PC-3 (cell line): ENCODE measurements around the gene TADA2A. TPM values are rescaled to one million over a fixed set of nuclear protein-coding genes. Genes with fewer than 3 reads are reported as not detected.
"Not testable (repeated sequence)": the region's sequence is repeated elsewhere in the genome, so short reads cannot be mapped to it uniquely, and the experiment has no call there.

Source experiments
- ATAC-seq: fragments of 200-7000 bp; cut with Tn5 transposase; 2 replicates; pipeline ENCODE4 v1.9.1; 2020; ENCODE audit warnings: mild to moderate bottlenecking, moderate library complexity
- BruUV-seq: library from RNA; stranded (reverse); fragments of 400-500 nt; replicated peaks from 2 replicates; lab custom pipeline; 2021; lab: Mats Ljungman, UMichigan
- CTCF ChIA-PET: fragments of 300-600 bp; sonication (Branson Sonifier 250); formaldehyde crosslinking; loops from one replicate; lab custom pipeline; 2022; ENCODE audit warnings: antibody characterized with exemption; lab: Charles Lee
- POLR2A ChIA-PET: fragments of 300-600 bp; sonication (Branson Sonifier 250); formaldehyde crosslinking; loops from one replicate; lab custom pipeline; 2022; ENCODE audit warnings: antibody characterized with exemption; ENCODE audit not compliant: unreplicated experiment; lab: Charles Lee
- DNase-seq: peaks from one replicate; pipeline ENCODE4 v3.0.0-alpha.2; 2015
- H2AFZ ChIP-seq: fragments of 300-600 bp; sonication (generic); 2 replicates; pipeline ENCODE4 v1.6.0; 2016; ENCODE audit warnings: antibody characterized with exemption, low read length
- H3F3A ChIP-seq: fragments of 300-600 bp; sonication (generic); one replicate; pipeline ENCODE4 v1.6.0; 2017; ENCODE audit warnings: antibody characterized with exemption, low read length, control low read depth, mild to moderate bottlenecking; ENCODE audit not compliant: unreplicated experiment
- H3K27ac ChIP-seq: fragments of 300-600 bp; sonication (generic); 2 replicates; pipeline ENCODE4 v1.5.1; 2016; ENCODE audit warnings: mild to moderate bottlenecking, low read length
- H3K27me3 ChIP-seq: fragments of 300-600 bp; sonication (generic); 2 replicates; pipeline ENCODE4 v1.6.1; 2016; ENCODE audit warnings: low read length, mixed read lengths
- H3K36me3 ChIP-seq: fragments of 300-600 bp; sonication (generic); 2 replicates; pipeline ENCODE4 v1.6.1; 2016; ENCODE audit warnings: low read depth, mixed run types, low read length, mixed read lengths
- H3K4me1 ChIP-seq: fragments of 300-600 bp; sonication (generic); 2 replicates; pipeline ENCODE4 v1.5.1; 2016; ENCODE audit warnings: low read length; ENCODE audit not compliant: insufficient read depth
- H3K4me2 ChIP-seq: fragments of 300-600 bp; sonication (generic); 2 replicates; pipeline ENCODE4 v1.6.0; 2016; ENCODE audit warnings: low read length
- H3K4me3 ChIP-seq: fragments of 300-600 bp; sonication (generic); 2 replicates; pipeline ENCODE4 v1.5.1; 2016; ENCODE audit warnings: mild to moderate bottlenecking, low read length, mixed read lengths
- H3K79me2 ChIP-seq: fragments of 300-600 bp; sonication (generic); 2 replicates; pipeline ENCODE4 v1.6.1; 2017; ENCODE audit warnings: low read length, mixed read lengths
- H3K9ac ChIP-seq: fragments of 300-600 bp; sonication (generic); 2 replicates; pipeline ENCODE4 v1.6.0; 2016; ENCODE audit warnings: mild to moderate bottlenecking, low read length
- H3K9me2 ChIP-seq: fragments of 300-600 bp; sonication (generic); replicated peaks from 2 replicates; pipeline ENCODE4 v1.6.1; 2016; ENCODE audit warnings: mixed run types, low read length, mixed read lengths
- H3K9me3 ChIP-seq: fragments of 300-600 bp; sonication (generic); 2 replicates; pipeline ENCODE4 v1.6.1; 2016; ENCODE audit warnings: low read length, mixed read lengths
- H4K20me1 ChIP-seq: fragments of 300-600 bp; sonication (generic); 2 replicates; pipeline ENCODE4 v1.6.1; 2016; ENCODE audit warnings: low read length, mixed read lengths
- CTCF ChIP-seq: fragments of 300-600 bp; sonication (generic); conservative IDR thresholded peaks from 2 replicates; pipeline ENCODE4 v1.5.1; 2017; ENCODE audit warnings: antibody characterized with exemption, low read depth, mild to moderate bottlenecking, low read length
- EZH2 ChIP-seq: fragments of 300-600 bp; sonication (generic); IDR thresholded peaks from one replicate; pipeline ENCODE4 v1.6.1; 2017; ENCODE audit warnings: antibody characterized with exemption, mild to moderate bottlenecking, low read length; ENCODE audit not compliant: unreplicated experiment
- EZH2phosphoT487 ChIP-seq: fragments of 300-600 bp; sonication (generic); IDR thresholded peaks from 2 replicates; pipeline ENCODE4 v1.6.1; 2018; ENCODE audit warnings: mild to moderate bottlenecking, antibody characterized with exemption, low read length, borderline replicate concordance
- intact Hi-C: fragments of 100-400 bp; cut with micrococcal nuclease; formaldehyde crosslinking; loops from 2 replicates; pipeline ENCODE4 v1.9.0; 2023
- total RNA-seq: library from RNA; depleted of rRNA; stranded (reverse); fragments of >200 nt; gene quantifications from 2 replicates; pipeline ENCODE4 v1.2.3, GENCODE V29; 2014

TADA2A gene
- total RNA-seq, 1 experiment from 2014 or later = 16.5 TPM

GRCh38 chr17:37507111-37507510 is 100.4 kb downstream of the TADA2A start:
- H2AFZ ChIP-seq = no peak overlapping the region
- no peaks in the 10 kb centered on the region for H3K9me2 ChIP-seq
- H3K9me3 ChIP-seq = no peaks in the 10 kb centered on the region
- DNase-seq (no peak), ATAC-seq (no peak)
- no peaks in the 10 kb centered on the region for H3F3A ChIP-seq
- H3K27ac ChIP-seq = no peak overlapping the region
- BruUV-seq = no TSS peak
- H3K79me2 ChIP-seq = peaks cover 80% of the 10 kb centered on the region
- no peaks in the 10 kb centered on the region for H3K27me3 ChIP-seq
- ChIA-PET CTCF (no interaction called here), POLR2A (no interaction called here)
- TF ChIP-seq CTCF = no peak
- TF ChIP-seq EZH2 = no peak
- TF ChIP-seq EZH2phosphoT487 = no peak
- no peak overlapping the region for H3K4me2 ChIP-seq
- no peaks in the 10 kb centered on the region for H3K36me3 ChIP-seq
- H4K20me1 ChIP-seq = peaks cover 8% of the 10 kb centered on the region; the same call in 1 of the 2 replicates
- no peak overlapping the region for H3K9ac ChIP-seq
- intact Hi-C loops = no loop called here
- no peak overlapping the region for H3K4me3 ChIP-seq
- H3K4me1 ChIP-seq = no peaks in the 10 kb centered on the region

- Histone ChIP-seq H3K4me3 (no peak overlapping the region), H3K79me2 (peaks cover 54% of the 10 kb centered on the region), H3K4me2 (no peak overlapping the region), H3K9ac (no peak overlapping the region), H3K9me3 (no peaks in the 10 kb centered on the region), H3K9me2 (no peaks in the 10 kb centered on the region), H3F3A (no peaks in the 10 kb centered on the region), H3K36me3 (no peaks in the 10 kb centered on the region; the same call in 1 of the 2 replicates), H4K20me1 (peaks cover 8% of the 10 kb centered on the region; the same call in 1 of the 2 replicates), H2AFZ (no peak overlapping the region), H3K27me3 (no peaks in the 10 kb centered on the region), H3K27ac (no peak overlapping the region), H3K4me1 (no peaks in the 10 kb centered on the region)
- ChIA-PET POLR2A (no interaction called here), CTCF (interaction anchor here (0.7 kb wide), 1 partner anchor 18 kb away, joined by 3 read pairs; no protein-coding TSS in a partner anchor)
- intact Hi-C loops = no loop called here
- TF ChIP-seq EZH2 (no peak), EZH2phosphoT487 (no peak), CTCF (no peak)
- ATAC-seq (no peak), DNase-seq (no peak)
- BruUV-seq = no TSS peak
Observed at GRCh38 chr17:37510056-37510455, 103.4 kb downstream of the TADA2A start.

- CTCF ChIA-PET = not testable (repeated sequence)
Observed at GRCh38 chr17:37511642-37512041, 105.0 kb downstream of the TADA2A start.

More at GRCh38 chr17:37511642-37512041, 105.0 kb downstream of the TADA2A start:
- H3F3A ChIP-seq, H3K9me2 ChIP-seq, BruUV-seq, H3K9ac ChIP-seq, H3K27ac ChIP-seq, intact Hi-C loops, H4K20me1 ChIP-seq, H3K9me3 ChIP-seq, H3K4me2 ChIP-seq, H3K36me3 ChIP-seq, H3K27me3 ChIP-seq, POLR2A ChIA-PET, H3K4me1 ChIP-seq, H3K4me3 ChIP-seq, H2AFZ ChIP-seq, ATAC-seq, DNase-seq: not testable (repeated sequence)
- H3K79me2 ChIP-seq = peaks cover 39% of the 10 kb centered on the region
